Measurements from ENCODE around the gene REX1BD.

DNA sequence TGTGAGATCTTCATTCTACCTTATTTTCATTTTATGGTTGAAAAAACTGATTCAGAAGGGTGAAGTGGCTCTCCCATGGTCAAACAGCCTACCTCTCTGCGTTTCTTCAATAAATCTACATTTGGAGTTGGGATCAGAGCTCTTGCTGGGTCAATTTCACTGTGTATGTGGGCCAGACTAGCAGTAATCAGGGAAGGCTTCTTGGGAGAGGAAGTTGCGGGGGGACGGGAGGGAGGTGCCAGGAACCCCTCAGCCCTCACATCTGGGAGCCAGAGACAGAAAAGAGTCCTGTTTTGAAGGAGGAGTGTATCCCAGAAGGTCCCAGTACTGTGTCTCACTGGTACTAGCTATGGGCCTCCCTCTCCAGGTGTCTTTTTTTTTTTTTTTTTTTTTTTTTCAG, 30.0 kb upstream of the REX1BD start:
- TF ChIP-seq, protein P1, sequence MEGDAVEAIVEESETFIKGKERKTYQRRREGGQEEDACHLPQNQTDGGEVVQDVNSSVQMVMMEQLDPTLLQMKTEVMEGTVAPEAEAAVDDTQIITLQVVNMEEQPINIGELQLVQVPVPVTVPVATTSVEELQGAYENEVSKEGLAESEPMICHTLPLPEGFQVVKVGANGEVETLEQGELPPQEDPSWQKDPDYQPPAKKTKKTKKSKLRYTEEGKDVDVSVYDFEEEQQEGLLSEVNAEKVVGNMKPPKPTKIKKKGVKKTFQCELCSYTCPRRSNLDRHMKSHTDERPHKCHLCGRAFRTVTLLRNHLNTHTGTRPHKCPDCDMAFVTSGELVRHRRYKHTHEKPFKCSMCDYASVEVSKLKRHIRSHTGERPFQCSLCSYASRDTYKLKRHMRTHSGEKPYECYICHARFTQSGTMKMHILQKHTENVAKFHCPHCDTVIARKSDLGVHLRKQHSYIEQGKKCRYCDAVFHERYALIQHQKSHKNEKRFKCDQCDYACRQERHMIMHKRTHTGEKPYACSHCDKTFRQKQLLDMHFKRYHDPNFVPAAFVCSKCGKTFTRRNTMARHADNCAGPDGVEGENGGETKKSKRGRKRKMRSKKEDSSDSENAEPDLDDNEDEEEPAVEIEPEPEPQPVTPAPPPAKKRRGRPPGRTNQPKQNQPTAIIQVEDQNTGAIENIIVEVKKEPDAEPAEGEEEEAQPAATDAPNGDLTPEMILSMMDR (IDR thresholded peaks at IDR 0.05; ENCODE audit: insufficient read depth, low read depth, low read length): no peak
- no peak for TF ChIP-seq EZH2 (IDR thresholded peaks at IDR 0.05; ENCODE audit: insufficient read depth, low read length)

Measured in astrocyte (in vitro differentiated cells and primary cell).